HG03354 (cell line): ENCODE results near the gene TAS2R46.
A peak's percentile ranks its signal among the peaks of the same experiment; 100 is the strongest.
"Not testable (repeated sequence)": the region's sequence is repeated elsewhere in the genome, so short reads cannot be mapped to it uniquely, and the experiment has no call there.

Experiments used
- ATAC-seq: cut with Tn5 transposase; IDR thresholded peaks from one replicate; pipeline ENCODE4 v1.9.1; 2021; ENCODE audit warnings: mild to moderate bottlenecking; ENCODE audit not compliant: unreplicated experiment, poor library complexity, severe bottlenecking

Gene TAS2R46

DNA sequence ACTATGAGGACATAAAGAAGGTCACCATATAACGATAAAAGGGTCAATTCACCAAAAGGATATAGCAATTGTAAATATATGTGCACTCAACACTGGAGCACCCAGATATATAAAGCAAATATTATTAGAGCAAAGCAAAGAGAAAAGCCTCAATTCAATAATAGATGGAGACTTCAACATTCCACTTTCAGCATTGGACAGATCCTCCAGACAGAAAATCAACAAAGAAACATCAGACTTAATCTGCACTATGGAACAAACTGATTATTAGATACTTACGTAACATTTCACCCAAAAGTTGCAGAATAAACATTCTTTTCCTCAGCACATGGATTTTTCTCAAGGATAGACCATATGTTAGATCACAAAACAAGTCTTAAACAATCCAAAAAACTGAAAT is 20.7 kb downstream of the TAS2R46 start:
- not testable (repeated sequence) for ATAC-seq

DNA sequence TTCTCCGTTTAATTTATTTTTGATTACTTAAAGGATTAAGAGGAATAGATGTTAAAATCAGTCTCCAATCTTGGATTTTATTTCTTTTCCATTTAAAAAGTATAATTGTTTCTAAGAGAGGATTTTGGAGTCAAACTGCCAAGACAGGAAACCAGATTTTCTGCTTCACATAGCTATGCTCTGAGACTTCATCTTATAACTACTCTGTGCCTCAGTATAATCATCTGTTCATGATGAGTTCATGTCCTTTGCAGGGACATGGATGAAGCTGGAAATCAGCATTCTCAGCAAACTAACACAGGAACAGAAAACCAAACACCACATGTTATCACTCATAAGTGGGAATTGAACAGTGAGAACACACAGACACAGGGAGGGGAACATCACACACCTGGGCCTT is 21.9 kb downstream of the TAS2R46 start:
- ATAC-seq, result no peak

DNA sequence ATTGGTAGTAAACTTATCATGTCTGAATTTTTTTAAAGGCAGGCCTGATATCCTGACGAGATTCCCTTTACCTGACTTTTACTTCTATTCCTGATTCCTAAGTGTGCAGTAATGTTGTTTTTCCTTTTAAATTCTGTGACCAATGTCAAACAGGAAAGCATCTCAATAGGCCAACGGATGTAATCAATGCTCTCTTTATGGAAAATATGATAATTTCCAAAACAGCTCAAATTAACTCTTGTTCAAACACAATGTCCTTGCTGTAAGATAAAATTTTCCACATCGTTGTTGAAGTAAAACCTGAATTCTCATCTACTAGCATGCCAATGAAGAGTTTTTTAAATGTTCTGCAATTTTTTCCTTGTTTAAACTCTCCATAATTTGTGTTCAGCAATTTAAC is 22.9 kb downstream of the TAS2R46 start:
- ATAC-seq, result no peak

- ATAC-seq, result peak; percentile 68
These were observed 28.1 kb downstream of the TAS2R46 start for GRCh38 chr12:11033959-11034358.

- ATAC-seq, result no peak
These were observed 30.8 kb downstream of the TAS2R46 start, which contains the start of gene TAS2R31 for GRCh38 chr12:11031307-11031706. TSS of gene TAS2R31 (minus strand) at chr12:11031407. CDS start at chr12:11031335, 72 bp downstream.

GRCh38 chr12:11026118-11026517 is 36.0 kb downstream of the TAS2R46 start:
- ATAC-seq, result no peak

DNA sequence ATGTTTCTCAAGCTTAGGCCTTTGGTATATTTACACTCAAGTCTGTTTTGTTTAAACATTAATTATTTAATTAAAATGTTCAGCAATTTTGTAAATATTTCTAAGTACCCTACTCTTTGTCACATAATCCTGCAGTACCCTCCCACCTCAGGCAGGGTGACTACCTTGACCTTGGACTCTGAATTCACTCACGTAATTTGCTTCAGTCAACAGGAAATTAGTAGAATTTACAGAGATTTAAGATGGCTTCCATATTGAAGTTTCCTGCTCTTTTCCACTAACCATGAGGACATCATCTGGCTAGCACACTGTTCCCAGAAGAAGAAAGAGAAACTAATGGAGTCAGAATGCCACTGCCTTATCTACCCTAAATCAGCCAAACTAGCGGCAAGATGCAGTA is 38.7 kb downstream of the TAS2R46 start:
- no peak for ATAC-seq

DNA sequence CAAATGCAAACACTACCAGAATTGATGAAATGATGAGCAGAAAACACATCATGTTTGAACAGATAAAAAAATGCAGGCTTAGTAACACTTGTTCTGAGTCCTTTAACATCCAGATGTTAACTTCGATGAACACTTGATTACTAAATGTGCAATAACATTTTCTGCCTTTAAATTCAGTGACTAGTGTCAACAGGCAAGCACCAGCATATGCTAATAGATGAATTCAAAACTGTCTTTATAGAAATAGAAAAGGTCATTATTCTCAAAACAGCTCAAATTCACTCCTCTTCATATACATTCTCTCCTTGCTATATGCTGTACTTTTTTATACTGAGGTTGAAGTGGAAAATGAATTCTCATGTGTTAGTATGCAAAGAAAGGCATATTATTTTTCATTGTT is 39.6 kb downstream of the TAS2R46 start, which contains the start of gene TAS2R19:
TAS2R19 (minus strand) TSS at position 101 of the 400 bp plus-strand sequence; CDS start at position 52, 49 bp downstream.
- ATAC-seq, result no peak

- ATAC-seq, result no peak
These were observed 45.2 kb downstream of the TAS2R46 start for GRCh38 chr12:11016937-11017336.

DNA sequence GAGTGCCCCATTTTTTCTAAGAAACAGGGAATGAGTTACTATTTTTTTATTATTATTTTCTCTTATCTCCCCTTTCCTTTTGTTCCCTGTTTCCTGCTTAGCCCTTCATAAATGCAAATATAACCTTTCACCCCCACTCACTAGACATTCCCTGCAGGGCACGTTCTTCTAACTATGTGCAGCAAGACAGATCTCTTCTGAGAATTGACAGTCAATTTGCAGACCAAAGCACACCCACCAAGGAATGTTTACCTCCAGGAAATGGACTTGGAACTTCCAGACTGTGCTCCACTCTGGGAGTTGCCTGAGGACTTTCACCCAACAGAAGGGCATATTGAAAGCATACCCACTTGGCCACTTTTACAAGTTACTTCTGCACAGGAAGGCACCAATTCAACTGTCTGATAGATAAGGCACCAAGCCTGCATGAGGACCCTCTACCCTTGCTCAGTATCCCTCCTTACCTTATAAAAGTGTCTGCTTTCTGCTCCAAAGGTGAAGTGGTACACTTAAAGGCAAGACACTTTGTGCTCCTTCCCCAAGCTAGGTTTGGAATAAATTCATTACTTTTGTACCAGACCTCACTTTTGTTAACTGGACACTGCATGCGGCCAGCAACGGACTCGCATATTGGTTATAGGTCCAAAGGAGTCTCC is 46.2 kb downstream of the TAS2R46 start:
- no peak for ATAC-seq

GRCh38 chr12:11014234-11014633 is 47.9 kb downstream of the TAS2R46 start:
- no peak for ATAC-seq
